NCI-H2107 (cell line): ENCODE data around the gene CARD19.

Experiments
- DNase-seq: peaks from one replicate; lab custom pipeline; 2025; lab: John Stamatoyannopoulos, UW

Gene CARD19, protein sequence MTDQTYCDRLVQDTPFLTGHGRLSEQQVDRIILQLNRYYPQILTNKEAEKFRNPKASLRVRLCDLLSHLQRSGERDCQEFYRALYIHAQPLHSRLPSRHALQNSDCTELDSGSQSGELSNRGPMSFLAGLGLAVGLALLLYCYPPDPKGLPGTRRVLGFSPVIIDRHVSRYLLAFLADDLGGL

DNA sequence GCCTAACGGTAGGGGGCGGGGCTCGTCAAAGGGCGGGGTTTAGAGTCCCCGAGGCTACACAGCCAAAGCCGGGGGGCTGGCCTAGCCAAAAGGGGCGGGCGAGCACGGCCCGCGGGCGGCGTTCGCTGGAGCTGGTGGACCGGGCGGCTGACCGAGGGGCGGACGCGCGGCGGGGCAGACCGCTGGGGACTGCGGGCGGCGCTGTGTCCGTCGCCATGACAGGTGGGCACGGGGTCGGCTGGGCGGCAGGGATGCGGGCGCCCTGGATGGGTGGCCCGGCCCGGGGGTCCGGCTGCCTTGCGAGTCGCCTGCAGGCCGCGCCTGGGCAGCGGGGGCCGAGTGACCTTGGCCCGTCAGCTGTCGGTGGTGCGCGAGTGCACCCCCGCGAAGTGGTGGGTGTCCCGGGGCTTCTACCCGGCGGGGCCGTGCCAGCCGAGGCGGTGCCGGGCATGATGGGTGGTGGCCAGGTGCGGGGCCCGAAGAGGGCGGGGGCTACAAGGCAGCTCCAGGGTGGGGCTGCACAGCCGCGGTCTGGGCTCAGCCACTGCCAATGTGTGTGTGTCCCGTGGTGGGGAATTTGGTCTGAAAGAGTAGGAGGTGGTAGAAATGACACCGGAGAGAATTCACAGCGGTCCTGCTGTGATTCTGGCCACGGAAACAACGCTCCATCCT is at the start of gene CARD19:
CARD19 (plus strand) TSS at position 87 of the 672 bp plus-strand sequence; CDS start at position 216, 129 bp downstream.
- no peak for DNase-seq

DNA sequence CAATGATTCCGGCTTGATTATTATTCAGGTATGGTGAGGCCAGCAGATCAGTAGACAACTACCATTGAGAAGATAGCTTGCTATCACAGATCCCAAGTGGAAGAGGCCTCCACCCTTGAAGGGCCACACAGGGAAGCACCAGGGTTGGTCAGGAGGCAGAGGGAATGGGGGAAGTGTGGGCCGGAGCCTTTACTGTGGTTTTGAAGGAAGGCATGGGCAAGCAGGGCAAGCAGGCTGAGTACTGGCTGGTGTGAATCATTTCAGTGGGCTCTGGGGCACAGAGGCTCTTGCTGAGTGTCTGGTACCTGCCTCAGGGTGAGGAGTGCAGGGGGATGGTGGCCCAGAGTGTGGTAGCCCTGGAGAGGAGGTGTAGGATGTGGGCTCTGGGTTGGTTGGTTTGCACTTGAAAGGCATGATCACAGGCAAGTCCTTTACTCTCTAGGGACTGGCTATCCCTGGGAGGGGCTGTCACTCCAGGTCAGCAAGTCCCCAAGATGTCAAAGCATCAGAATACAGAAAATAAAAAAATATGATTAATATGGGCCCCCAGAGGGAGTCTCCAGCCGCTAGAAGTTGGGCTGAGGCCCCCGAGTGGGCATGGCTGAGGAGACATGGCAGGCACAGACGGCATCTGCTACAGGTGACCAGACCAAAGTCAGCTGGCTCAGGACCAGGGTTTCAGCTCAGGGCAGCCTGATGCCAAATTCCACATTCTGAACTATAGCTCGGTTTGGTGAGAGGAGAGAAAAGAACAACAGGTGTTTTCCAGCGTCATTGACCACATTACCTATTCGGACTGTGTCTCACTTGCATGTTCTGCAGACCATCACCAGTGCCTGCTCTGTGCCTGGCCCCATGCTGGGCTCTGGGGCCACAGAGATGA is 47.2 kb upstream of the CARD19 start:
- no peak for DNase-seq

DNA sequence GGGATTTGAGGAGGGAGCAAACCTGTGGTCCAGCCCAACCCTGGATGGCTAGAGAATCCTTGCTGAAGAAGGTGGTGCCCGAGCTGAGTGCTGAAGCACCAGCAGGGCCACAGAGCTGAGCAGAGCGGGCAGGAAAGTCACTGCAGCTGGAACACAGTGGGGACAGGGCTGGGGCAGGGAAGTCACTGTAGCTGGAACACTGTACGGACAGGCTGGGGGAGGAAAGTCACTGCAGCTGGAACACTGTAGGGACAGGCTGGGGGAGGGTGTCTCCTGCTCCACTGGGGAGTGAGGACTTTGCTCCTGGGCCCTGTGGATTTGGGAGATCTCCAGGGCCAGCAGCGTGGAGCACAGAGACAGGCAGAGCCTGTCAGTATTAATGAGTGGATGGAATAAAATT is 46.5 kb upstream of the CARD19 start:
- no peak for DNase-seq

DNA sequence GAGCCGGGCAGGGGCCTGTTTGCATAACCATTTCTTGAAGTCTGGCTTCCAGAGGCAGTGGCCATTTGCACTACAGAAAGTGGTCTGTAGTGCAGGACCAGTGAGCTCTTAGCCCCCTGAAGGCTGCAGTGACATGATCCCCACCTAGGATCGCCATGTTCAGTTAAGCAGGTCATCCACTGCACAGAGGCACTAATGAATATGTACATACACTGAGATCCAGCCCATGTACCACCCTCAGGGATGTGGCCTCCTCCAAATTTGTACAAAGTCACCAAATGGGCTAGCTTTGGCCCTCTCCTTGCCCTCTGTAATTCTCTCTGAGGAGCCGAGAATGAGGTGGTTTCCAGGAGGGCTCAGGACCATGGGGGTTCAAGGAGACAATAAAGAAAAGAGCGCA is 45.8 kb upstream of the CARD19 start:
- no peak for DNase-seq

DNA sequence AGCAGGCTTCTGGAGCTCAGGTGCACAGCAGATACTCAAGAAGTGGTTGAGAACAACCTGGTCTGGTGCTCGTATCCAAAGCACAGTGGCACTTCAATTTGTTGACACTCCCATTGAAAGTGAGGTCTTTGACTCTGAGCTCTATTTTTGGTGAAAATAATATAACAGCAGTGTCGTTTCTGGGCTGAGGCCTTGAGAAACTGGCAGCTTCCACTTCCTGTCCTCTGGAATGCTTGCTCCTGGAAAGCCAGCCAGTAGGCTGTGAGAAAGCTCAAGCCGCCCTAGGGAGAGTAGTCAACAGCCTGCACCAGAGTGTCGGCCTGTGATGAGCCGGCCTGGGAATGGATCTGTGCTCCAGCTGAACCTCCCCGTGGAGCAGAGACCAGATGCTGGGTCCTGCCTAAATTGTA is 44.3 kb upstream of the CARD19 start:
- no peak for DNase-seq

DNA sequence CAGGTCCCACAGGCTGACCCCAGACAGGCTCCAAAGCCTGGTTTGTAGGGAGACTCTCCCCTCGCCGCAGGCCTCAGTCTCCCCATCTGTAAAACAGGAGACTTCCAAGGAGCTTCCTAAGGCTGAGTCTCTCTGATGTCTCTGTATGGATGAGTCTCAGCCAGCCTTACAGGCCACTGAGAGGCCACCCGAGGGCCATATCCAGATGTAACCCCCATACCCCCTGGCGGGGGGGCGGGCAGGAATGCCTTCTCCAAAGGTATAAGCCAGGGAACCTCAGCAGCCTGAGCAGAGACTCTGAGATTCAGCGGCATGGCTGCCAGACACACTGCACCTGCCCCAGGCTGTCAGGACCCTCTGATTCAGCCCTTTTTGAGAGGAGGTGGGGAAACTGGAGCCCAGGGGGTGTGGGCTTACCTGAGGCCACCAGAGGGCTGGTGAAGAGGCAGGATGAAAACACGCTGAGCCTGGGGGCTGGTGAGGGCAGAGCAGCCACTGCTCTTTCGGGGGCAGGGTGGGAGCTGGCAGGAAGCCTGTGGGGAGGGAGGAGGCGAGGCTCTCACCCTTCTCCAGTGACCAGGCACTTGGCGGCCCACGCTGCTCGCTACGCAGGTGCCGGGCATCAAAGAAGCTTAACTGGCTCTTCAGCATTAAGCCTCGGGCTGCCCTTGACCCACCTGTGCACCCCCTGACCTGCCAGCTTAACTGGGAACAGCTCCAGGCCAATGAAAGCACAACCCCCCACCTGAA is 43.1 kb upstream of the CARD19 start:
- DNase-seq: no peak

DNA sequence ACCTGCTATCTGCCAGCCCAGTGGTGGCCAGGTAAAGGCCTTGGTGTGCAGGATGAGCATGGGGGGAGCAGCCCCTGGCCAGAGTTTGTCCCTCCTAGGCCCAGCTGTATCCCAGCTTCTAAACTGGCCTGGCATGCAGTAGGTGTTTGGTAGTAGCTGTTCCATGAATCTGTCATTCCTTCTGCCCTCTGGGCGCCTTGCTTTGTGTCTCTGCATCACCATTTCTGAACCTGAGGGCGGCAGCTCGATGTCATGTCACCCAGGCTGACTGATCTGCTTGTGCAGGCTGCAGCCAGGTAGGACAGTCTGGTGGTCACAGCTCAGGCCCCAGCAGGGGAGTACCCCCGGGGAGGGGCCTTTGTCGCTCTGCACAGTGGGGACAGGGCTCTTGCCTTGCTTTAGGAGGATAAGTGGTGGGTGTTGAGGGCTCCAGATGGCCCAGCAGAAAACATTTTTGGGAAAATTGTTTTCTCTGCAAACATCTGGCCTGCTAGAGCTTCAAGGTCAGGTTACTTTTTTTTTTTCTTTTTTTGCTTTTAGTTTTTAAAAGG is 42.2 kb upstream of the CARD19 start:
- DNase-seq: no peak

DNA sequence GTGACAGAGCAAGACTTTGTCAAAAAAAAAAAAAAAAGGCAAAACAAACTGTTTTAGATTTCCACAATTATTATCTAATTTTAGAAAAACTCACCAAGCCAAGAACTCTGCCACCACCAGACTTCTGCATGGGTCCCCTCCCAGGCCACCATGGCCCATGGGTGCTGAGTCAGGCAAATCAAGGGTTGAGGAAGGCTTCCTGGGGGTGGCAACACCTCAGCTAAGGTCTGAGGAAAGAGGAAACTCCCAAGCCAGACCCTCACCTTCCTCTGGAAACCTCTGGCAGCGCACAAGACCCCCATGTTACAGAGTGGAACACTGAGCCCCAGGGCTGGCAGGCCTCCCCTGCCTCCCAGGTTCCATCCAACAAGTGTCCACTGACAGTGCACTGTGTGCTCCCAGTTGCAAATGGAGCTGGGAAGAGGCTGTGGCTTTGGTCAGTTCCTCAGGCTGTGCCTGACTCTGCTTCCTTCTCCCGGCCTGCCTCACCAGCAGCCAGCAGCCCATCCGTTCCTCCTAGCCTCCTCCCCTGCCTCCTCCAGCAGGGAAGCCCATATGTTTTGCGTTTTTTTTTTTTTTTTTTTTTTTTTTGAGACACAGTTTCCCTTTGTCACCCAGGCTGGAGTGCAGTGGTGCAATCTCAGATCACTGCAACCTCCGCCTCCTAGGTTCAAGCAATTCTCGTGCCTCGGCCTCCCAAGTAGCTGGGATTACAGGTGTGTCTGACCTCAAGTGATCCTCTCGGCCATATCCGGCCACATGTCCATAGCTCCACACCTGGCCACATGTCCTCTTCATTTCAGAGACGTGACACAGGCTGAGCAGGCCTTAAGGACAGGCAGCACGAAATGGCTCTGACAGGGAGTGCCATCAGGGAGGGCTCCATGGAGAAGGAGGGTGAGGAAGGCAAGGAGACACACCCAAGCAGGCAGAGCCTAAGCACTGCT is 41.0 kb upstream of the CARD19 start:
- DNase-seq: no peak

DNA sequence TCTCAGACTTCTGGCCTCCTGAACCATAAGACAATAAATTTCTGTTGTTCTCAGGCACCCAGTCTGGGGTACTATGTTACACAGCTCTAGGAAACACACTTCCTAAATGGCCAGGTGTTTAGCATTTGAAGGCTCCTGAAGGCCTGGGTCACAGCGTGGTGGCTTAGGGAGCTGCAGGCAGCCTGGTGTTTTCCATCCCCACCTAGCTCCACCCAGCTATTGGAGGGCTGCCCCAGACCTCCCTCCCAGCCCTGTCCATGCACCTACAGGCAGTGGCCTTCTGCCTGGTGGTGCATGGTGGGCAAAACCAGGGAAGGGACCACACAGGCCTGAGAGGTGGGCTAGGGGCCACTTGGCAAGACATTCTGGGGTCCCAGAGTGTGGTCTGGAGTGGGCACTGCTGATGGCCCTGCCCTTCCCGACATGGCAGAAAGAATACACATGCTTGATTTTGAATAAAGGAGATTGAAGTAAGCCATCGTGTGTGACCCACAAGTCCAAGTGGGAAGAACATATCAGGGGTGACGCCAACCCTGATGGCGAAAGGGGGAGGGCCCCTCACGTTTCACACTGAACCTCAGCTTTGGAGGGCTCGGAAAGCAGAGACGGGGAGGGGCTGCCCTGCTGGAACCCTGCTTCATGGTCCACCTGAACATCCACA is 38.8 kb upstream of the CARD19 start:
- no peak for DNase-seq

DNA sequence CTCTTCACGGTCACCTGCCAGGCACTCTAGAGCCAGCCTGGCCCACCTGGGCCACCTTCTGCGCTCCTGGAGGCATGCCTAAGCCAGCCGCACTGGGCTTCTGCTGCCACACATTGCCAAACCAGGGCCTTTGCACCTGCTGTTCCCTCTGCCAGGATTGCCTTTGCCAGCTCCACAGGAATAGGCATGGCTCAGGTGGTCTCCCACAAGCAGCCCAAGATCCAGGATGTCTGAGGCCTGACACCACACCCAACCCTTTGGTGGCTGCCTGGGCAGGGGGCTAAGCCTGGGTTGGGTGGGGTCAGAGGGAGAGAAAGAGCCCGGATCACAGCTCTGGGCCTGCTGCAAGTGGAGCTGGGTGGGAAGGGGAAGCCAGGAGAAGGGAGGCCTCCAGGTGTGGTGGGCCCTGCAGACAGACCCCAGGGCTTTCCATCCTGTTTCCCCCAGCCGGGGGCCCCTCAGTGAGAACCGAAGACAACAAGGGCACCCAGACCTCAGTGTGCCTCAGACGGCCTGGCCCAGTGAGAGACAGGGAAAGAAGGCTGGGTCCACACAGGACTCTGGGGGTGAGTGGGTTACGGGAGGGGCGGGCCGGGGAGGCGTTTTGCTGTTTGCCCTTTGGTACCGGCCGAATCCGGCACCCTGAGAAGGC is 38.2 kb upstream of the CARD19 start:
- no peak for DNase-seq

DNA sequence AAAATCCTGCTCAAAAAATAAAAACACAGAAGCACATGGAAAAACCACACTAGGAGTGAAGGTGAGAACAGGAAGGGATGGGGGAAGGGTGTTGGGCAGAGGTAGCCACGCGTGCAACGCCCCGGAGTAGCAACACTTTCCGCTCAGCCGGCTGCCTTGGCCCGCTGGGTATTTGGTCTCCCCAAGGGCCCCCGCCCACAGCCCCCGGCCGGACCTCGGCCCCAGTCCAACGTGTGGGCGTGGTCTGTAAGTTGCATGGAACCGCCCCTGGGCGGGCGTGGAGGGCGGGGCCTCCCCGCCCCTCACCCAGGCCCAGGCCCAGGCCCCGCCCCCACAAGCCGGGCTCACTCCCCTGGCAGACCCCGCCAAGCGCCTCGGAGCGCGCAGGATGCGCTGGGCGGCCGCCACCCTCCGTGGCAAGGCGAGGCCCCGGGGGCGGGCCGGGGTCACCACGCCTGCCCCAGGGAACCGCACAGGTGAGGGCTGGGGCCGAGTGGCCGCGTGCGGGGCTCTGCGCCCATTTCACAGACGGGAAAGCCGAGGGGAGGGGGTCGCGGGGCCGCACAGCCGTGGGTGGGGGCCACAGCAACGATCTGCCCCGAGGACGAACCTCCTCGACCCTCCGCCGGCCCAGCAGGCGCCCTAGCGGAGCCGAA is 37.5 kb upstream of the CARD19 start, which contains the start of gene SUSD3:
SUSD3 (plus strand) TSS at position 347 of the 656 bp plus-strand sequence; CDS start at position 389, 42 bp downstream.
- DNase-seq: no peak

DNA sequence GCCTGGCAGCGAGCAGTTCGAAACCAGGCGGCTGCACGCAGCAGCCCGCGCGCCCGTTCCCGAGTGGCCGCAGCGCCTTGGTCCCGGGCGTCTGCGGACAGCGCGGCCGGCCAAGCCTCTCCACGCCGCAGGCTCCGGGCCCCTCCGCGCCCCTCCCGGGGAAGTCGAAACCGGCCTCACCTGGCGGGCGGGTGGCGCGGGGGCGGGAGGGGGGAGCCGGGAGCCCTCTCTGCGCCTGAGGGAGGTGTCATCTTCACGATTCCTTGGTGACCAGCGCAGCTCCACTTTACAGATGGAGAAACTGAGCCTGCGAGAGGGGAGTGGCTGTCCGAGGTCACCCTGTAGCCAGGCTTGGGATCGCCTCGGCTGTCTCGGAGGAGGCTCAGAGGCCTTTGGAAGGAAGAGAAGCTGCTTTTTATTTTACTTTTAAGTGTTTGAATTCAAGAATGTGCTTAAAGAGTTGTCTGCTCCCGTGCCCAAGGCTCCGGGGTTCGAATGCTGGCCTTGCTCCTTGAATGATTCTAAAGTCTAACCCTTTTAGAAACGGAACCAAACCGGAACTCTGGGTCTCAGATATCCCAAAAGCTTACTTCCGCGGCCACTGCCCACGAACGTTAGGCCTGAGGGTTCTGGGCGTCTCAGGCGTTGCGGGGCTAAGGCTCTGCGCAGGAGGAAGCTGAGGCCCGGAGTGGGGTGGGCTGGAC is 36.9 kb upstream of the CARD19 start:
- DNase-seq: no peak

DNA sequence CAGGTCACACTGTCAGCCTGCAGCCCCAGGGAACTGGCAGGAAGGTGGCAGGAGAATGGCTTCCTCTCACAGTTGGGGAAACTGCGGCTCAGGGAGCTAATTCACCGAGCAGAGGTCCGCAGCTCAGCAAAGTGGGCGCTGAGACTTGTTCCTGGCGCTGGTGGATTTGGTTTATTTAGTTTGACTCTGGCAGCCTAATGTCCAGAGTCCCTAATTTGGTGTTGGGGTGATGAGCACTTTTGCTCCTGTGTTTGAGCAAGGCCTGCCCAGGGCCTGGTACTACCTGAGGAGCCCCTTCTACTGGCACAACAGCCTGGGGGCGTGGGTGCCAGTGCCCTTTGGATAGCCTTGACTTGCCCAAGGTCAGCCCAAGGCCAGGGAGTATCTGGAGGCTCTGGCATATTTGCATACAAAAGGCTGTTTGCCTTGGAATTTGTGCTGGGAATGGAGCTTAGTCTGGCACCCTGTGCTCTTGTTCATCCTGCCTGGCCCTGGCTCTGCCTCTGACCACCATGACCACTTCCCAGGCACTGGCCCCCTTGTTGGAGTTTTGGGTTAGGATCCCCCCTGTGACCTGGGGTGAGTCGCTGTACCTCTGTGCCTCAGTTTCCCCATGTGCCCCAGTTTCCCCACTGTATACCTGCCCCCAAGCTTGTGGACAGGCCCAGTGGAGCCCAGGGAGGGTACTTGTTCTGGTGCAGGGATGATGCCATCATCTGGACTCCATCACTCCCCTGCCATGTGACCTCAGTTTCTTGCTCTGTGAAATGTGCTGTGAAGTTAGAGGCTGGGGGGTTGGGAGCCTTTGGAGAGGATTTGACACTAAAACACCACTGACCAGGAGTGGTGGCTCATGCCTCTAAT is 36.1 kb upstream of the CARD19 start:
- no peak for DNase-seq

DNA sequence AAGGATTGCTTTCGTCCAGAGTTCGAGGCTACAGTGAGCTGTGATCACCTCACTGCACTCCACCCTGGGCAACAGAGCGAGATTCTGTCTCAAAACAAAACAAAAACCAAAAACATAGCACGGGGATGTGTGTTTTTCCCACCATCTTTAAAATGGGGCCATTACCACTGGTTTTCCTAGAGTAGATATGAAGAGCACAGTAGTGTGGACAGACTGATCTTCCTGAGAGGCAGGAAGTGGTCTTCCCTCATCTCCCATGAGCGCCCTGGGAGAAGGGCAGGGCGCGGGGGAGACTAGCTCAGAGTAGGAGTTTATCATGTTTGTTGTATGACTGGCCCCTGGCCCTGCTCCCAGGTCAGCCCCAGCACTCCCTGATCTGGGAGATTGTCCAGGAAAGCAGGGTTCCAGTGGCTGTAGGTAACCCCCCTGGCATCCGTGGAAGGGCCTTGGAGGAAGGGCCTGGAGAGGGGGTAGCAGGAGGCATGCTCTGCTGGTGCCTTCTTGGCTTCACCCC is 35.2 kb upstream of the CARD19 start:
- DNase-seq: no peak

DNA sequence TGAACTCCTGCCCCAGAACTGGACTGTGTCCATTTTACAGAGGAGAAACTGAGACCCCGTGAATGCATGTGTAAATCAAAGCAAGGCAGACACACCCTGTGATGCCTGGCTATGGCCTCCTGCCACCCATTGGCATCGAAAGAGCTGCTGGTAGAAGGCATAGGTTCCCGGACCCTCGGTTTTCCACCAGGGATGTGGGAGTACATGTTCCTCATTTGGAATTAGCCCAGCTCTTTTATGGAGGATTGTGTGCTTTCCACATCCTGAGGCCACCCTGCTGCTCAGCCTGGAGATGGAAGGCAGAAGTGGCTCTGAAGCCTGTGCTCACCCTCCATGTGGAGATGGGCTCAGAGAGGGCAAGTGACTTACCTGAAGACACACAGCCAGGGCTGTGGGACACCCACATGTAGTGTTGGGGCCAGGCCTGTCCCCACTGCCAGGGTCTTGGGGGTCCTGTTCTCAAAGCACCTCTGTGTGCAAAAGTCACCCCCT is 34.7 kb upstream of the CARD19 start:
- no peak for DNase-seq

DNA sequence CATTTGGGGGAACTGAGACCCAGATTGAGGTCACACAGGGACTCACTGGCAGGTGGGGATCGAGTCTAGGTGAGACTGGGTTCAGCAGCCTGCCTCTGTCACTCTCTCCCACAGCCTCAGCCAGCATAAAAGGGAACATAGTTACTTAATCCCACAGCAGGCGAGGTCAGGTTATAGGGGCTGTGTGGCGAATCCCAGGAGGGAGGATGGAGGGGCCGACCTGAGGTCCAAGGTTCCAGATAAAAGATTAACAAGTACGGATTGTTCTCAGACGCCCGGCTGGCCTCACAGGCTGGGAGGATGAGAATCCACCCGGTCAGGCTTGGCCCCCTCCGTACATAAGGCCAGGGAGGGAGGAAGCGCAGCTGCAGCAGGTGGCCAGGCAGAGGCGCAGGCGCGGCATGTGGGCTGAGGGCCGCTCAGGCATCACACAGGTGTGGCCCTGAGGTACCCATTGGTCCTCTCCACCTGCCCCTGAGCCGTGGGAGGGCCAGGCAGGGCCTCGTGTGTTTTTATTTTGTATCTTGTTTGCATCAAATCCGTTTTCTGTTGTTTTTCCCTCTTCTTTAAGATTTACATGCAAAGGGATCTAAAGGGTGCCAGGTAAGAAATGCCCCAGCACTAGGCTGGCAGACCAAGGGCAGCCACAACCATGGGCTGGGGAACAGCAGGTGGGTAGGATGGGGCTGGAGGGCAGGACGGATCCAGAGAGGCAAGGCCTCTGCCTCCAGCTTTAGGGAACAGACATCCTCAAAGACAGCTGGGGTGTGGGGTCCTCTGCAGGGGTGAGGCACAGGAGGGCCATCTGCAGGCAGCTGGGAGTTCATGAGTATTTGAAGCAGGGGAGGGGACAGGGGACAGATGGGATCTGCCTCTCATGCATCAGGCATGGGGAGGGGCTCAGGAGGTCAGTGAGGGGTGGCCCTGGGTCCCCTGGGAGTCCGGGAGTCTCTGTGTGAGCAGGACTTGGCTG is 33.9 kb upstream of the CARD19 start:
- DNase-seq: peak; percentile 42
